Inflammatory macrophage treated with lipopolysaccharide for 4 hours (primary cell): ENCODE measurements around the gene FXYD5.

Source experiments
- DNase-seq: peaks from one replicate; pipeline ENCODE4 v3.0.0-alpha.2; 2020

Gene FXYD5

DNA sequence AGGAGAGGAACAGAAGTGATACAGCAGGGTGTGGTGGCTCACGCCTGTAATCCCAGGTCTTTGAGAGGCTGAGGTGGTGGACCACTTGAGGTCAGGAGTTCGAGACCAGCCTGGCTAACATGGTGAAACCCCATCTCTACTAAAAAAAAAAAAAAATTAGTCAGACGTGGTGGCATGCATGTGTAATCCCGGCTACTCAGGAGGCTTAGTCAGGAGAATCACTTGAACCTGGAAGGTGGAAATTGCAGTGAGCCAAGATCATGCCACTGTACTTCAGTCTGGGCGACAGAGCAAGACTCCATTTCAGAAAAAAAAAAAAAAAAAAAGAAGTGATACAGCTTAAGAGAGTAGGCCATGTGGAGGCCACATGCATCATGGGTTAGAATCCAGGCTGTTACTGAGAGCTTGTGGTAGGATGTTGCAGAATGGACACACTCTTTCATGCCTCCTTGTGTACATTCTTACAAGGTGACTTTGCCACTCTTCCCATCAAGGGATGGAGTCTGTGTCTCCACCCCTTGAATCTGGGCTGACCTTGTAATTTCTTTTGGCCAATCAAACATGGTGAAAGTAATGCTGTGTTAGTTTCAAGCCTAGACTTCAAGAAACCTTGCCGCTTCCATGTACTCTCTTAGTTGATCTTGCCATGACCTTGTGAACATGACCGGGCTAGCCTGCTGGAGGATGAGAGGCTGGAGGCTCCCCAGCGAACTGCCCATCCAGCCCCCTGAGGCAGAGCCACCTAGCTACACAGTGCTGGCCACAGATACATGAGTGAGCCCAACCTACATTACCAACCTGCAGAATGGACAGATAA is 61.7 kb downstream of the FXYD5 start:
- DNase-seq, result no peak

DNA sequence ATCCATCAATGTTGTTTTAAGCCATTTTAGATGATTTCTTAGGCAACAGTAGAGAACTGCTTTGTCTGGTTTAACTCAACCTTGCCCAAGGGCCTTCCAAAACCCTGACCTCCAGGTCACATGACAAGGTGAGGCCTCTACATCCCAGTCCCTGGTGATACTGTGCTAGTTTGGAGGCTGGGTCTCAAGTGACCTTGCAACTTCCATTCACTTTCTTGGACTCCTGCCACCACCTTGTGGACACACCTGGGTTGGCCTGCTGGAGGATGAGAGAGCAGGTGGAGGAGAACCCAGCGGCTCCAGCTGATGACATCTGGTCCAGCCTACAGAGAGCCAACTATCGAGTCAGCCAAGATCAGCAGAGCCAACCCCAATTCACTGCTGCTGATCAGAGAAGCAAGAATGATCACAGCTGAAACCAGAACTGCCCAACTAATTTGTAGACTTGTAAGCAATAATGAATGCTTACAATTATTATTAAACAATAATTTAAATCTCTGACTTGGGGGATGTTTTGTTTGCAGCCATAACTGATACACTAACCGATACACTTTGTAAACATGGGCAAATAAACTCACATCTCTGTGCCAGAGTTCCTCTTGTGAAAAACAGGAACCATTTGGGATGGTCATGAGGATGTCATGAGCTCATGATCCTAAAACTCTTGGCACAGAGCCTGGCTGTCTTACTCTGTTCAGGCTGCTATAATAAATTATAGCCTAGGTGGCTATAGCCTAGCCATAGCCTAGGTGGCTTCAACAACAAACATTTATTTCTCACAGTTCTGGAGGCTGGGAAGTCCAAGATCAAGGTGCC is 62.5 kb downstream of the FXYD5 start:
- peak; percentile 93 for DNase-seq

DNA sequence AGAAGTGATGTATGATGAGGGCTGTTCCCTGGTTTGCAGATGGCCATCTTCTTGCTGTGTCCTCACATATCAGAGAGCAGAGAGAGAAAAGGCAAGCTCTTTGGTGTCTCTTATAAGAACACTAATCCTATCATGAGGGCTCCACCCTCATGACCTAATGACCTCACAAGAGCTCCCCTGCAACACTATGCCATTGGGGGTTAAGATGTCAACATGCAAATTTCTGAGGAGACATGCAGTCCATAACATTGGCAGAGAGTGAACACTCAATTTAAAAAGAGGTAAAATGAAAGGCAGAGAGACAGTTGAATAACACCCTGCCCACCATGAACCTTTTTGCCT is 63.1 kb downstream of the FXYD5 start:
- peak; percentile 48 for DNase-seq

DNA sequence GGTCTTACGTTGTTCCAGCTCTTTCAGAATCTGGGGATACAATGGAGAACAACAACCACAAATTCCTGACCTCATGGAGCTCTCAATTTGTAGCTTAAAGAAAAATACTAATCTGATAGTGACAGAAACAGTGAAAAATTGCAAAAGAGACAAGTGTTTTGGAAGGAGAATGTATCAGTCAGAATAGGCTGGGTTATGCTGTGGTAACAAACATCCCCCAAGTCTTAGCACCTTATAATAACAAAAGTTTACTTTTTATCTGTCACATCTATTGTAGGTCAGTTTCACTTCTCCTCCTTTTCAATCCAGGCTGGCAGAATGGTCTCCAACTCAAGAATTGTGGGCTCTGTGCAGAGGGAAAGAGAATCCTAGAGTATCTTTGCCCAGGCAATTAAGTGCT is 64.5 kb downstream of the FXYD5 start:
- no peak for DNase-seq
